ENCODE results near the gene SPIB.
A peak's percentile ranks its signal among the peaks of the same experiment; 100 is the strongest.

DNA sequence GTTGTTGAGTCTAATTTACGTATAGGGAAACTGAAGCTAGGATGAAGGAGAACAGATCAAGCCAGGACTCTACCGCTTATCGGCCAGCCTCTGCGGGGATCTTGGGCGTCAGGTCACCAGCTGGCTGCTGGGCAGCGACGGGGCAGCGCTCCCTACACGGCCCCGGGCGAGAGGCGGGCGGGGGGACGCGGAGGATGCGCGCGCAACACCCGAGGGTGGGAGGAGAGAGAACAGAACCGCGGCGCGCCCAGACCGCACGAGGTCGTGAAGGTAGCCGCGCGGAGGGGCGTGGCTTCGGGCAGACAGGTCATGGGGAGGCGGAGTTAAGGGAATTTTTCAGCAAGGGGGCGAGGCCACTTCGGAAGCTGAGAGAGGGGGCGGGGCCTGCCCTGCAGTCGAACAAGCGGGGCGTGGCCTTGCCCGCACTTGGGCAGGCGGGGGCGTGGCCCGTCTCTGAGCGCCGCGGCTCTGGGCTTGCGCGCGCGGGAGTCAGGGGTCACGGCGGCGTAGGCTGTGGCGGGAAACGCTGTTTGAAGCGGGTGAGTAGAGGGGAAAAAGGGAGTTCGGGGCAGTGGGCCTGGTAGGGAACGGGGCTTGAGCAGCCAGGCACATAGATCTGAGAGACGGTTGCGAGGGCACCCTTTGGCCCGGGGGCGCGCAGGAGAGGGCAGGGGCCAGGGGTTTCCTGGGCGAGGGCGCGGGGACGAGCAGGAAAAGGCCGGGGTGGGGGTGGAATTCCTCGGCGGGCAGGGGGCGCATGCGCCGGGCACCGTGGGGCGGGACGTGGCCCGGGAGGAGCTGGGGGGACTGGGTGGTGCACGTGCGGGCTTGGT is 34.7 kb upstream of the SPIB start, which contains the start of gene POLD1:
- TF ChIP-seq POLR2A (IDR thresholded peaks at IDR 0.05; ENCODE audit: low read depth, low read length): peak; percentile 42; the same call in 1 of the 2 replicates
- TF ChIP-seq TAF1 (IDR thresholded peaks at IDR 0.05; ENCODE audit: low read depth, low read length): no peak; the same call in 1 of the 2 replicates
- peak; percentile 74; the same call in 1 of the 2 replicates for TF ChIP-seq POLR2AphosphoS5 (IDR thresholded peaks at IDR 0.05; ENCODE audit: low read depth, low read length)

Data from GM12891 (cell line).